Liver (tissue), 9 donors: ENCODE results near the gene GALNTL6. TPM values are rescaled to one million over a fixed set of nuclear protein-coding genes. Genes with fewer than 3 reads are reported as not detected.

Source experiments
- DNase-seq: peaks from one replicate; pipeline ENCODE4 v3.0.0-alpha.2; 2017; ENCODE audit warnings: low spot score
- H3K27ac ChIP-seq, 2 donors: one replicate each; pipeline ENCODE4 v1.7.0; 2013; ENCODE audit warnings: inconsistent platforms in 2 of 2, low read length in 2 of 2, control low read depth in 1 of 2, low read depth in 1 of 2, mild to moderate bottlenecking in 1 of 2
- H3K27me3 ChIP-seq, 4 donors: one replicate each; pipeline versions ENCODE4 v1.6.1 to v1.7.0; 2013; ENCODE audit warnings: low read length in 3 of 4, inconsistent platforms in 1 of 4, mild to moderate bottlenecking in 1 of 4, moderate library complexity in 1 of 4; ENCODE audit not compliant: control insufficient read depth in 4 of 4, insufficient read depth in 4 of 4
- H3K36me3 ChIP-seq, 4 donors: one replicate each; pipeline versions ENCODE4 v1.6.1 to v1.7.0; 2013; ENCODE audit warnings: low read length in 3 of 4, mild to moderate bottlenecking in 3 of 4, low read depth in 1 of 4, moderate library complexity in 1 of 4; ENCODE audit not compliant: control insufficient read depth in 4 of 4, insufficient read depth in 3 of 4
- H3K4me1 ChIP-seq, 4 donors: one replicate each; pipeline versions ENCODE4 v1.6.1 to v1.7.0; 2013; ENCODE audit warnings: low read length in 3 of 4, mild to moderate bottlenecking in 3 of 4, moderate library complexity in 1 of 4; ENCODE audit not compliant: control insufficient read depth in 4 of 4, insufficient read depth in 4 of 4
- H3K4me3 ChIP-seq, 3 donors: one replicate each; pipeline versions ENCODE4 v1.6.1 to v1.7.0; 2013; ENCODE audit warnings: low read length in 3 of 3, control low read depth in 1 of 3, low read depth in 1 of 3, mild to moderate bottlenecking in 1 of 3
- H3K9ac ChIP-seq, 2 donors: one replicate each; pipeline ENCODE4 v1.7.0; 2013; ENCODE audit warnings: low read length in 2 of 2, mild to moderate bottlenecking in 2 of 2, moderate library complexity in 2 of 2, control low read depth in 1 of 2, low read depth in 1 of 2
- H3K9me3 ChIP-seq, 4 donors: one replicate each; pipeline versions ENCODE4 v1.6.1 to v1.7.0; 2013; ENCODE audit warnings: low read length in 3 of 4; ENCODE audit not compliant: control insufficient read depth in 4 of 4
- ATF3 ChIP-seq: IDR thresholded peaks from 2 replicates; pipeline ENCODE4 v1.6.1; 2016; ENCODE audit warnings: antibody characterized with exemption
- EGR1 ChIP-seq, 2 donors: IDR thresholded peaks; 2 replicates each; pipeline ENCODE4 v1.6.1; 2016 to 2018; ENCODE audit warnings: antibody characterized with exemption in 2 of 2, low read depth in 2 of 2
- FOXA1 ChIP-seq: IDR thresholded peaks from 2 replicates; pipeline ENCODE4 v1.6.1; 2016; ENCODE audit warnings: antibody characterized with exemption
- FOXA2 ChIP-seq: IDR thresholded peaks from 2 replicates; pipeline ENCODE4 v1.6.1; 2016; ENCODE audit warnings: antibody characterized with exemption
- GABPA ChIP-seq, 2 donors: IDR thresholded peaks in 1 of 2; conservative IDR thresholded peaks in 1 of 2; 2 replicates each; pipeline ENCODE4 v1.6.1; 2016; ENCODE audit warnings: antibody characterized with exemption in 2 of 2, mild to moderate bottlenecking in 1 of 2, moderate library complexity in 1 of 2
- HNF4A ChIP-seq, 2 donors: conservative IDR thresholded peaks; 2 replicates each; pipeline ENCODE4 v1.6.1; 2016; ENCODE audit warnings: antibody characterized with exemption in 2 of 2, mild to moderate bottlenecking in 2 of 2
- HNF4G ChIP-seq: IDR thresholded peaks from 2 replicates; pipeline ENCODE4 v1.6.1; 2016; ENCODE audit warnings: antibody characterized with exemption
- NR2F2 ChIP-seq: IDR thresholded peaks from 2 replicates; pipeline ENCODE4 v1.6.1; 2016; ENCODE audit warnings: antibody characterized with exemption
- RAD21 ChIP-seq, 2 donors: IDR thresholded peaks; 2 replicates each; pipeline ENCODE4 v1.6.1; 2016; ENCODE audit warnings: antibody characterized with exemption in 2 of 2, mild to moderate bottlenecking in 2 of 2
- REST ChIP-seq: IDR thresholded peaks from 2 replicates; pipeline ENCODE4 v1.6.1; 2016; ENCODE audit warnings: antibody characterized with exemption, mild to moderate bottlenecking
- RXRA ChIP-seq, 2 donors: IDR thresholded peaks; 2 replicates each; pipeline ENCODE4 v1.6.1; 2017 to 2018; ENCODE audit warnings: antibody characterized with exemption in 2 of 2, mild to moderate bottlenecking in 1 of 2
- SP1 ChIP-seq: IDR thresholded peaks from 2 replicates; pipeline ENCODE4 v1.6.1; 2018; ENCODE audit warnings: antibody characterized with exemption, mild to moderate bottlenecking
- TAF1 ChIP-seq: conservative IDR thresholded peaks from 2 replicates; pipeline ENCODE4 v1.6.1; 2016; ENCODE audit warnings: antibody characterized with exemption, mild to moderate bottlenecking
- YY1 ChIP-seq: IDR thresholded peaks from 2 replicates; pipeline ENCODE4 v1.6.1; 2016; ENCODE audit warnings: antibody characterized with exemption, mild to moderate bottlenecking
- WGBS: extraction: QIAGEN DNeasy Blood & Tissue Kit; methylation state at CpG from one replicate; pipeline ENCODE4 v1.1.7; 2013; 5-methylcytosine and 5-hydroxymethylcytosine counted together
- polyA plus RNA-seq, 2 donors: library from polyadenylated mRNA; stranded (reverse) in 1 of 2; unstranded in 1 of 2; fragments of 200-250 nt in 1 of 2; fragments of >200 nt in 1 of 2; fragmentation: Nextera tagmentation in 1 of 2; extraction: Ambion mirVana in 1 of 2; gene quantifications; one replicate each; pipeline versions ENCODE4 v1.2.1 to v1.2.3, GENCODE V29; 2013 to 2015
- total RNA-seq, 2 donors: library from RNA; depleted of rRNA; stranded (reverse); fragments of >200 nt; gene quantifications; one replicate each; pipeline ENCODE4 v1.2.3, GENCODE V29; 2014
- TF ChIP-seq, protein P1 (sequence below): IDR thresholded peaks from 2 replicates; pipeline ENCODE4 v1.6.1; 2016; ENCODE audit warnings: antibody characterized with exemption
- TF ChIP-seq, protein P2 (sequence below): fragments of 150-350 bp; IDR thresholded peaks from 2 replicates; pipeline ENCODE4 v1.5.1; 2017; ENCODE audit warnings: improper control_type of control experiment, low read depth, low read length; ENCODE audit not compliant: missing input control
- TF ChIP-seq, protein P3 (sequence below): IDR thresholded peaks from 2 replicates; pipeline ENCODE4 v1.6.1; 2016; ENCODE audit warnings: antibody characterized with exemption
- donor health status: healthy.
- donor health status: healthy.
- donor health status: healthy.
- donor health status: healthy.
- donor health status: healthy.

Gene GALNTL6
- total and polyA plus RNA-seq, 4 donors: 0.06 to 0.08 TPM; not detected in 2

GRCh38 chr4:172584816-172585215 lies 771.6 kb downstream of the GALNTL6 start:
- H3K9me3 ChIP-seq: no peaks in the 10 kb centered on the region
- no peaks in the 10 kb centered on the region for H3K27me3 ChIP-seq
- H3K4me1 ChIP-seq: no peaks in the 10 kb centered on the region
- 57% methylated on average over 2 of the region's 2 CpGs for WGBS
- no peaks in the 10 kb centered on the region for H3K36me3 ChIP-seq
- no peak overlapping the region for H3K4me3 ChIP-seq
- no peak for DNase-seq
- no peak overlapping the region for H3K27ac ChIP-seq
- H3K9ac ChIP-seq: no peak overlapping the region
- TF ChIP-seq HNF4G: no peak
- TF ChIP-seq EGR1 (IDR thresholded peaks at IDR 0.05; ENCODE audit: low read depth in 2 of 2): no peak
- TF ChIP-seq, protein P1, sequence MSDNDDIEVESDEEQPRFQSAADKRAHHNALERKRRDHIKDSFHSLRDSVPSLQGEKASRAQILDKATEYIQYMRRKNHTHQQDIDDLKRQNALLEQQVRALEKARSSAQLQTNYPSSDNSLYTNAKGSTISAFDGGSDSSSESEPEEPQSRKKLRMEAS: no peak
- TF ChIP-seq RXRA (IDR thresholded peaks at IDR 0.05): no peak
- TF ChIP-seq, protein P2, sequence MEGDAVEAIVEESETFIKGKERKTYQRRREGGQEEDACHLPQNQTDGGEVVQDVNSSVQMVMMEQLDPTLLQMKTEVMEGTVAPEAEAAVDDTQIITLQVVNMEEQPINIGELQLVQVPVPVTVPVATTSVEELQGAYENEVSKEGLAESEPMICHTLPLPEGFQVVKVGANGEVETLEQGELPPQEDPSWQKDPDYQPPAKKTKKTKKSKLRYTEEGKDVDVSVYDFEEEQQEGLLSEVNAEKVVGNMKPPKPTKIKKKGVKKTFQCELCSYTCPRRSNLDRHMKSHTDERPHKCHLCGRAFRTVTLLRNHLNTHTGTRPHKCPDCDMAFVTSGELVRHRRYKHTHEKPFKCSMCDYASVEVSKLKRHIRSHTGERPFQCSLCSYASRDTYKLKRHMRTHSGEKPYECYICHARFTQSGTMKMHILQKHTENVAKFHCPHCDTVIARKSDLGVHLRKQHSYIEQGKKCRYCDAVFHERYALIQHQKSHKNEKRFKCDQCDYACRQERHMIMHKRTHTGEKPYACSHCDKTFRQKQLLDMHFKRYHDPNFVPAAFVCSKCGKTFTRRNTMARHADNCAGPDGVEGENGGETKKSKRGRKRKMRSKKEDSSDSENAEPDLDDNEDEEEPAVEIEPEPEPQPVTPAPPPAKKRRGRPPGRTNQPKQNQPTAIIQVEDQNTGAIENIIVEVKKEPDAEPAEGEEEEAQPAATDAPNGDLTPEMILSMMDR: no peak
- TF ChIP-seq REST: no peak
- TF ChIP-seq YY1: no peak
- no peak for TF ChIP-seq TAF1
- TF ChIP-seq FOXA2: no peak
- no peak for TF ChIP-seq FOXA1
- TF ChIP-seq RAD21 (IDR thresholded peaks at IDR 0.05): no peak

GRCh38 chr4:172596206-172596605 lies 783.0 kb downstream of the GALNTL6 start:
- WGBS: 30% methylated on average over 4 of the region's 4 CpGs
- TF ChIP-seq YY1 (no peak), SP1 (no peak), HNF4A (conservative IDR thresholded peaks at IDR 0.05) (no peak), ATF3 (no peak), NR2F2 (no peak), TAF1 (no peak), RXRA (IDR thresholded peaks at IDR 0.05) (no peak), FOXA1 (no peak), GABPA (IDR thresholded peaks at IDR 0.05 in 1 of 2, conservative IDR thresholded peaks at IDR 0.05 in 1 of 2) (no peak), EGR1 (IDR thresholded peaks at IDR 0.05; ENCODE audit: low read depth in 2 of 2) (no peak)
- TF ChIP-seq, protein P3, sequence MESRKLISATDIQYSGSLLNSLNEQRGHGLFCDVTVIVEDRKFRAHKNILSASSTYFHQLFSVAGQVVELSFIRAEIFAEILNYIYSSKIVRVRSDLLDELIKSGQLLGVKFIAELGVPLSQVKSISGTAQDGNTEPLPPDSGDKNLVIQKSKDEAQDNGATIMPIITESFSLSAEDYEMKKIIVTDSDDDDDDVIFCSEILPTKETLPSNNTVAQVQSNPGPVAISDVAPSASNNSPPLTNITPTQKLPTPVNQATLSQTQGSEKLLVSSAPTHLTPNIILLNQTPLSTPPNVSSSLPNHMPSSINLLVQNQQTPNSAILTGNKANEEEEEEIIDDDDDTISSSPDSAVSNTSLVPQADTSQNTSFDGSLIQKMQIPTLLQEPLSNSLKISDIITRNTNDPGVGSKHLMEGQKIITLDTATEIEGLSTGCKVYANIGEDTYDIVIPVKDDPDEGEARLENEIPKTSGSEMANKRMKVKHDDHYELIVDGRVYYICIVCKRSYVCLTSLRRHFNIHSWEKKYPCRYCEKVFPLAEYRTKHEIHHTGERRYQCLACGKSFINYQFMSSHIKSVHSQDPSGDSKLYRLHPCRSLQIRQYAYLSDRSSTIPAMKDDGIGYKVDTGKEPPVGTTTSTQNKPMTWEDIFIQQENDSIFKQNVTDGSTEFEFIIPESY: no peak
- no peak overlapping the region for H3K27ac ChIP-seq

More at GRCh38 chr4:172596206-172596605, 783.0 kb downstream of the GALNTL6 start:
- Histone ChIP-seq H3K9ac (no peak overlapping the region), H3K4me3 (no peak overlapping the region), H3K27me3 (no peaks in the 10 kb centered on the region), H3K4me1 (no peaks in the 10 kb centered on the region), H3K9me3 (no peaks in the 10 kb centered on the region), H3K36me3 (no peaks in the 10 kb centered on the region)
- no peak for DNase-seq
